ENCODE measurements around the gene AIG1.

AIG1 gene

GRCh38 chr6:143109196-143109595 lies 48.5 kb downstream of the AIG1 start:
- no peaks in the 10 kb centered on the region for H3K27me3 ChIP-seq
- no peaks in the 10 kb centered on the region for H3K36me3 ChIP-seq
- no peaks in the 10 kb centered on the region for H3K4me1 ChIP-seq
- H3K4me3 ChIP-seq (ENCODE audit: low read depth, low read length) = no peak overlapping the region
- H3K9me3 ChIP-seq = no peaks in the 10 kb centered on the region
- no peak for DNase-seq
- TF ChIP-seq CTCF (IDR thresholded peaks at IDR 0.05; ENCODE audit: low read depth, low read length) = no peak

GRCh38 chr6:143110572-143110971 lies 49.9 kb downstream of the AIG1 start:
- Histone ChIP-seq H3K9me3 (no peaks in the 10 kb centered on the region), H3K27me3 (no peaks in the 10 kb centered on the region), H3K4me1 (no peaks in the 10 kb centered on the region), H3K4me3 (ENCODE audit: low read depth, low read length) (no peak overlapping the region), H3K36me3 (no peaks in the 10 kb centered on the region)
- no peak for TF ChIP-seq CTCF (IDR thresholded peaks at IDR 0.05; ENCODE audit: low read depth, low read length)
- DNase-seq = no peak

- no peaks in the 10 kb centered on the region for H3K27me3 ChIP-seq
- no peaks in the 10 kb centered on the region for H3K4me1 ChIP-seq
- no peak for DNase-seq
- TF ChIP-seq CTCF (IDR thresholded peaks at IDR 0.05; ENCODE audit: low read depth, low read length) = no peak
- H3K4me3 ChIP-seq (ENCODE audit: low read depth, low read length) = no peak overlapping the region
- H3K9me3 ChIP-seq = no peaks in the 10 kb centered on the region
- H3K36me3 ChIP-seq = no peaks in the 10 kb centered on the region
These were observed 50.3 kb downstream of the AIG1 start for GRCh38 chr6:143110996-143111395.

- no peaks in the 10 kb centered on the region for H3K27me3 ChIP-seq
- DNase-seq = no peak
- H3K4me3 ChIP-seq (ENCODE audit: low read depth, low read length) = no peak overlapping the region
- H3K4me1 ChIP-seq = no peaks in the 10 kb centered on the region
- no peaks in the 10 kb centered on the region for H3K36me3 ChIP-seq
- H3K9me3 ChIP-seq = no peaks in the 10 kb centered on the region
- TF ChIP-seq CTCF (IDR thresholded peaks at IDR 0.05; ENCODE audit: low read depth, low read length) = no peak
These were observed 50.8 kb downstream of the AIG1 start for GRCh38 chr6:143111443-143111842.

GRCh38 chr6:143112084-143112768 lies 51.5 kb downstream of the AIG1 start:
- H3K27me3 ChIP-seq = no peaks in the 10 kb centered on the region
- H3K9me3 ChIP-seq = no peaks in the 10 kb centered on the region
- DNase-seq = no peak
- no peak overlapping the region for H3K4me3 ChIP-seq (ENCODE audit: low read depth, low read length)
- H3K36me3 ChIP-seq = no peaks in the 10 kb centered on the region
- H3K4me1 ChIP-seq = no peaks in the 10 kb centered on the region
- no peak for TF ChIP-seq CTCF (IDR thresholded peaks at IDR 0.05; ENCODE audit: low read depth, low read length)

GRCh38 chr6:143112837-143113236 lies 52.1 kb downstream of the AIG1 start:
- no peaks in the 10 kb centered on the region for H3K36me3 ChIP-seq
- no peak for DNase-seq
- no peaks in the 10 kb centered on the region for H3K27me3 ChIP-seq
- no peak for TF ChIP-seq CTCF (IDR thresholded peaks at IDR 0.05; ENCODE audit: low read depth, low read length)
- no peaks in the 10 kb centered on the region for H3K4me1 ChIP-seq
- H3K4me3 ChIP-seq (ENCODE audit: low read depth, low read length) = no peak overlapping the region
- H3K9me3 ChIP-seq = no peaks in the 10 kb centered on the region

All from BE2C (cell line).